CD4-positive, alpha-beta T cell treated with Interleukin-15 for 1 hour (primary cell): ENCODE results near the gene USB1.

Experiments used
- DNase-seq: peaks from one replicate; pipeline ENCODE4 v3.0.0-alpha.2; 2020

USB1 gene, protein sequence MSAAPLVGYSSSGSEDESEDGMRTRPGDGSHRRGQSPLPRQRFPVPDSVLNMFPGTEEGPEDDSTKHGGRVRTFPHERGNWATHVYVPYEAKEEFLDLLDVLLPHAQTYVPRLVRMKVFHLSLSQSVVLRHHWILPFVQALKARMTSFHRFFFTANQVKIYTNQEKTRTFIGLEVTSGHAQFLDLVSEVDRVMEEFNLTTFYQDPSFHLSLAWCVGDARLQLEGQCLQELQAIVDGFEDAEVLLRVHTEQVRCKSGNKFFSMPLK

GRCh38 chr16:58000706-58001676 lies at the start of gene USB1:
Gene USB1, plus strand, starts transcription at chr16:58001407. Its CDS starts 77 bp downstream, at chr16:58001484.
- peak; percentile 86 for DNase-seq

- DNase-seq: no peak
These were observed 48.3 kb upstream of the USB1 start for GRCh38 chr16:57952909-57953308.

DNA sequence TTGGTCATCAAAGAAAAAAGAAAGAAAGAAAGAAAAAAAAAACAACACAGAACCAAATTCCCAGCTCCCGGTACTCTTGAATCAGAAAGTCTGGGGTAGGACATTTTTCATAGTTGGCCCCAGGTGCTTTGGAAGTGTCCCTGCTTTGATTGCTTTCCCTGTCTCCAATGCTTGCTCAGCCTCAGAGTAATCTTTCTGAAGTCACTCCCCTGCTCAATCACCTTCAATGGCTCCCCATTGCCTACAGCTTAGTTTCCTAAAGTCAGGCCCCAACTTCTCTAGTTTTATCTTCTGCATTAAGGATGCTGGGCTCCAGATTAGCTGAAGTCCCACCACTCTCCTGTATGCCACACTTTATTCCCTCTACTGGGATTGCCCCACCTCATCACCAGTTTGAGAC lies 47.4 kb upstream of the USB1 start:
- DNase-seq: no peak

DNA sequence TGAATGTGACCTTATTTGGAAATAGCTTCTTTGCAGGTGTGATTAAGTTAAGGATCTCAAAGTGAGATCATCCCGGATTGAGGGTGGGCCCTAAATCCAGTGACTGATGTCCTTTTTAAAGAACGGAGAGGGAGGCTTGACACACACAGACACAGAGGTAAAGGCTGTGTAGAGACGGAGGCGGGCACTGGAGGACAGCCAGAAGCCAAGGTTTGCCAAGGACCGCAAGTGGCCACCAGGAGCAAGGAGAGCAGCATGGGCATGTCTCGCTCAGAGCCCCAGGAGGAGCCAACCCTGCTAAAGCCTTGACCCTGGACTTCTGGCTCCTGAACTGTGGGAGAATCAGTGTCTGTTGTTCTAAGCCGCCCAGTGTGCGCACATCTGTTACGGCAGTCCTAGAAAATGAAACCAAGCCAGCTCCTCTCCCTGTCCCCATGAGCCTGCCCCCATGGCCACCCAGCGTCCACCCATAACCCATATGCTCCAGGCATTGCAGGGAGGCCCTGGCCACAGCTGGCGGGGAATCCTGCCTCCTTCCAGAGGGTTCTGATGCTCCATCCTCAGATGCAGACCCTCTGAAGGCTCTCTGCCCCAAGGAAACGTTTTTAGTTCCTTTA lies 45.5 kb upstream of the USB1 start:
- DNase-seq: no peak

DNA sequence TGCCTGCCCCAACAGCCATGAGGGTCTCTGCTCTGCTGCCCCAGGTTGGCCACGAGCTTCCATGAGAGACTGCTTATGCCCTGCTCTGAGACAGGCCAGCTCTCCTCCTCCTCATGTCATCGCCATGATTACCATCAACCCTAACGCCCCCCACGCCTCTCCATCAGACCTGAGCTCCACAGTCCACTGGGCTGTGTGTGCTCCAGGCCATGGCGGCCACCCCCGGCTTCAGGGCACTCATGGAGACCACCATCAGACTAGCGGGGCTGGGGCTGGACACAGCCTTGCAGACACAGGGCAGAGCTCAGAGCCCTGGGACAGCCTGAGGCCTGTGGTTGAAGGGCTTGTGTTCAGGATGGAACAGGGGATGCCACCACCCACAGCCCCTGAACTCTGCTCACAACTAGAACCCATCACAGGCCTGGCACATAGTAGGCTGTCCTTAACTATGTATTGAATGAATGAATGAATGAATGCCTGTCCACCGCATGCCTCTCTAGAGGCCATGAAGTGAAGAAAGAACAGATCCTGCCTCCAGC lies 44.9 kb upstream of the USB1 start:
- no peak for DNase-seq

- DNase-seq: no peak
These were observed 44.1 kb upstream of the USB1 start for GRCh38 chr16:57956924-57957672.

DNA sequence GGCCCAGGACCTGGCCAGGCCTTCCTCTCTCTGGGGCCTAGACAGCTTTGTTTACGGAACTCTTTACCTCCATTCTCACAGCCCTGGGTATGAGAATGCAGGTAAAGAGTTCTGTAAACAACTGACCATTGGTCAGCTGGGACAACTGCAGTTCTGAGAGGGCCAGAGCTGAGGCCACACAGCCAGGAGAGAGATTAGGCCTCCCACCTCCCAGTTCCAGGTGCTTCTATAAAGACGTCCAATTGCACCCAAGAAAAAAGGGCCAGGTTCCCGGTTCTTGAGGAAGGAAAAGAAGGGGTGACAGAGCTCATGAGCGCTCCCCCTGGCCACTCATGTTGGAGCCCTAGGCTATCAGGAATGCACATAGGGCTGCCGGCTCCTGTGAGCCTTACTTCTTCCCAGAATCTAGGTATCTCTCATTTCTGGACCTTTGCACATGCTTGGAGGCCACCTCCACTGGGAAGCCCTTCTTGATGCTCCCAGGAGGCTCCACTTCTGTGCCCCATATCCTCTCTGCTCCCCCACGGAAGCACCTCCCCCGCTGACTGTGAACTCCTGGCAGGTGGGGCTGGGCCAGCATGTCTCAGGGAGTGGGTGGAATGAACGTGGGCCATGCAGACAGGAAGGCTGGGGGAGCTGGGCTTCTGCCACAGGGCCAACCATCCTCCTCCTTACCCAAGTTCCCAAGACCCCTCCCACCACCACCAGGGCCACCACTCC lies 43.4 kb upstream of the USB1 start:
- no peak for DNase-seq

GRCh38 chr16:57958544-57958943 lies 42.7 kb upstream of the USB1 start:
- DNase-seq: no peak

GRCh38 chr16:57959121-57959520 lies 42.1 kb upstream of the USB1 start:
- no peak for DNase-seq

DNA sequence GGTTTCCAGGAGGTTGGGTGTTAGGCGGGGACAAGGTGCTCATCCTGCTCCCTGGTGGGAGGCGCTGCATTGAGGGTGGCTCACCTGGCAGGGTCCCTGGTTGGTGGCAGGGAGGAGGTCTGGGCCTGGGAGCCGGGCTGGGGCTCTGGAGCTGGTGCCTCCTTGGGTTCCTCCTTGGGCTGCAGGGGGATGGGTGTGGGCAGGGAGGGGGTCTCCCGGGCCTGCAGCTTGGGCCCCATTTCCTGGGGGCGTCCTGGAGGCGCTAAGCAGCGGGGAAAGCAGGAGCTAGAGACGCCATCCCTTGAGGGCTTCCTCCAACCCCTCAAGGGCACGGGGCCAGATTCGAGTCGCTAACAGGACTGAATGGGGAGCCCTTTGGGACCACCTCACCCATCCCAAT lies 41.4 kb upstream of the USB1 start:
- no peak for DNase-seq

DNA sequence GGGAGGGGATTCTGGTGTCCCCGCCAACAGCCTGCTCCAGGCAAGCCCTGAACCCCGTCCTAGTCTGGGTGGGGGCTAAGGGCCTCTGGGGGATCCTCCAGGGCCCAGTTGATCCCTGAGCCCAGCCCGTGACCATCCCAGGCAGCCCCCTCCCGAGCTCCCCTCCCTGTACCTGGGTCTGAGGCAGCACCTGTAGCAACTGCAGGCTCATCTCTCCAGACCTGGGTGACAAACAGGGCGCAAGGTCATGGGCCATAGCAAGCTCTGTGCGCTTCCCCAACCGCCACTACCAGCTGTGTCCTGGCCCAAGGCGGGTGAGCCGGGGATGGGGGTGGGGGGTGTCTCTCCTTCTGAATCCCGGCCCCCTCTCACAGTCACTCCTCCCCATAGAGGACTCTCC lies 40.9 kb upstream of the USB1 start:
- no peak for DNase-seq

- no peak for DNase-seq
These were observed 40.3 kb upstream of the USB1 start for GRCh38 chr16:57960826-57961472.

DNA sequence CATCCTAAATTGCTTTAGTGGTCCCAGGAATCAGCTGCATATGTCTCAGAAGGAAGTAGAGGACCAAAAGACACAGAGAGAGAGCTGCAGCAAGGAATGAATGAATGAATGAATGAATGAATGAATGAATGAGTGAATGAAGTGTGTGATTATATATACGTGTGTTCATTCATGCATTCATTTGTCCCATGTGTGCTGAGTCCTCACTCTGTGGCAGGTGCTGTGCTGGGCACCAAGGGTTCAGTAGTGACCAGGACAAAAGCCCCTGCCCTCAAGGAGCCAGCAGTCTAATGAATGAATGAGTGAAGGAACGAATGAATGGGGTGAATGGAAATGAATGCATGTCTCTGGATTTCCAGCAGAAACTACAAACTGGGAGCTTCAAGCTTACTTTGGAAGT lies 39.7 kb upstream of the USB1 start:
- DNase-seq: no peak

- DNase-seq: no peak
These were observed 39.2 kb upstream of the USB1 start for GRCh38 chr16:57962046-57962445.

DNA sequence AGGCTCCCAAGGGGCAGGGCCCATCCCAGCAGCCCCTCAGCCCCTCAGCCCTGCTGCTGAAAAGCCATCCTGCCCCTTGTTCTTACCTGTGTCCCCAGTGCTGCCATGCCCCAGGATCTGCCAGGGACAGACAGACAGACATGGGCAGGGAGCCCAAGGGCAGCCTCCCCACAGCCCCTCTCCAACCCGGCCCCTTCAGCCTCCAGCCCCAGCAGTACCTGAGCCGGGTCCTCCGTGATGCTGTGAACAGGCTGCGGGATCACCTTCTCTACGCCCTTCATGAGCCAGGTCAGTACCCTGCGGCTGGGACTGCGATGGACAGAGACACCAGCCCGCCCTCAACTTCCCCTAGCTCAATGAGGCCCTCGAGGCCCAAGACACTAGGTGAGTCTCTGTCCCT lies 38.5 kb upstream of the USB1 start:
- no peak for DNase-seq

GRCh38 chr16:57964157-57964700 lies 37.0 kb upstream of the USB1 start:
- no peak for DNase-seq

- DNase-seq: no peak
These were observed 34.9 kb upstream of the USB1 start for GRCh38 chr16:57966204-57966771.

- DNase-seq: no peak
These were observed 34.2 kb upstream of the USB1 start for GRCh38 chr16:57966986-57967385.

GRCh38 chr16:57967916-57968315 lies 33.3 kb upstream of the USB1 start:
- no peak for DNase-seq

- no peak for DNase-seq
These were observed 31.6 kb upstream of the USB1 start for GRCh38 chr16:57969451-57970123.
